ENCODE results near the gene AGPS.

AGPS gene

GRCh38 chr2:177577075-177577474 is 184.5 kb downstream of the AGPS start:
- Mint-ChIP-seq H3K27me3 (peaks cover 5 to 11% of the 10 kb centered on the region in 2 donors), H3K4me3 (no peak overlapping the region), H3K27ac (no peak overlapping the region), H3K36me3 (ENCODE audit: insufficient read depth) (no peaks in the 10 kb centered on the region), H3K9me3 (no peaks in the 10 kb centered on the region), H3K4me1 (ENCODE audit: low read depth in 2 of 2) (no peaks in the 10 kb centered on the region)
- ATAC-seq (replicated peaks) (no peak), DNase-seq (no peak)

GRCh38 chr2:177578454-177578853 is 185.9 kb downstream of the AGPS start:
- ATAC-seq (replicated peaks): no peak
- H3K36me3 Mint-ChIP-seq (ENCODE audit: insufficient read depth): no peaks in the 10 kb centered on the region
- H3K9me3 Mint-ChIP-seq: no peaks in the 10 kb centered on the region
- H3K27ac Mint-ChIP-seq: no peak overlapping the region
- peaks cover 8 to 15% of the 10 kb centered on the region in 2 donors for H3K27me3 Mint-ChIP-seq
- no peaks in the 10 kb centered on the region for H3K4me1 Mint-ChIP-seq (ENCODE audit: low read depth in 2 of 2)
- no peak for DNase-seq
- H3K4me3 Mint-ChIP-seq: no peak overlapping the region

- Mint-ChIP-seq H3K27me3 (peaks cover 7 to 20% of the 10 kb centered on the region in 2 donors), H3K36me3 (ENCODE audit: insufficient read depth) (no peaks in the 10 kb centered on the region), H3K4me3 (no peak overlapping the region), H3K9me3 (no peaks in the 10 kb centered on the region), H3K4me1 (ENCODE audit: low read depth in 2 of 2) (no peaks in the 10 kb centered on the region), H3K27ac (no peak overlapping the region)
- no peak for DNase-seq
- ATAC-seq (replicated peaks): no peak
Measured at GRCh38 chr2:177579486-177580036, 187.0 kb downstream of the AGPS start.

- DNase-seq (no peak), ATAC-seq (replicated peaks) (no peak)
- Mint-ChIP-seq H3K36me3 (ENCODE audit: insufficient read depth) (no peaks in the 10 kb centered on the region), H3K4me1 (ENCODE audit: low read depth in 2 of 2) (peaks cover 0 to 1% of the 10 kb centered on the region in 2 donors), H3K9me3 (no peaks in the 10 kb centered on the region), H3K4me3 (no peak overlapping the region), H3K27me3 (peaks cover 13 to 20% of the 10 kb centered on the region in 2 donors), H3K27ac (no peak overlapping the region)
Measured at GRCh38 chr2:177582000-177582399, 189.4 kb downstream of the AGPS start.

GRCh38 chr2:177584030-177584692 is 191.6 kb downstream of the AGPS start:
- no peak for DNase-seq
- peaks cover 0 to 1% of the 10 kb centered on the region in 2 donors for H3K4me1 Mint-ChIP-seq (ENCODE audit: low read depth in 2 of 2)
- no peak overlapping the region for H3K4me3 Mint-ChIP-seq
- no peaks in the 10 kb centered on the region for H3K36me3 Mint-ChIP-seq (ENCODE audit: insufficient read depth)
- no peak overlapping the region for H3K27ac Mint-ChIP-seq
- H3K27me3 Mint-ChIP-seq: peaks cover 15 to 32% of the 10 kb centered on the region in 2 donors
- no peaks in the 10 kb centered on the region for H3K9me3 Mint-ChIP-seq
- ATAC-seq (replicated peaks): no peak

GRCh38 chr2:177585234-177585863 is 192.8 kb downstream of the AGPS start:
- no peak overlapping the region for H3K27ac Mint-ChIP-seq
- no peaks in the 10 kb centered on the region for H3K36me3 Mint-ChIP-seq (ENCODE audit: insufficient read depth)
- H3K4me3 Mint-ChIP-seq: no peak overlapping the region

GRCh38 chr2:177586154-177586553 is 193.6 kb downstream of the AGPS start:
- no peaks in the 10 kb centered on the region for H3K36me3 Mint-ChIP-seq (ENCODE audit: insufficient read depth)
- no peaks in the 10 kb centered on the region for H3K9me3 Mint-ChIP-seq
- DNase-seq (no peak), ATAC-seq (replicated peaks) (no peak)
- peaks cover 0 to 1% of the 10 kb centered on the region in 2 donors for H3K4me1 Mint-ChIP-seq (ENCODE audit: low read depth in 2 of 2)
- H3K27me3 Mint-ChIP-seq: peaks cover 22 to 41% of the 10 kb centered on the region in 2 donors
- no peak overlapping the region for H3K4me3 Mint-ChIP-seq
- no peak overlapping the region for H3K27ac Mint-ChIP-seq

More at GRCh38 chr2:177585234-177585863, 192.8 kb downstream of the AGPS start:
- no peaks in the 10 kb centered on the region for H3K9me3 Mint-ChIP-seq
- peaks cover 0 to 1% of the 10 kb centered on the region in 2 donors for H3K4me1 Mint-ChIP-seq (ENCODE audit: low read depth in 2 of 2)
- peaks cover 19 to 39% of the 10 kb centered on the region in 2 donors for H3K27me3 Mint-ChIP-seq
- ATAC-seq (replicated peaks) (no peak), DNase-seq (no peak)

- DNase-seq (no peak), ATAC-seq (replicated peaks) (no peak)
- Mint-ChIP-seq H3K4me1 (ENCODE audit: low read depth in 2 of 2) (peaks cover 0 to 1% of the 10 kb centered on the region in 2 donors), H3K27ac (no peak overlapping the region), H3K27me3 (peaks cover 27 to 50% of the 10 kb centered on the region in 2 donors), H3K9me3 (no peaks in the 10 kb centered on the region), H3K4me3 (no peak overlapping the region), H3K36me3 (ENCODE audit: insufficient read depth) (no peaks in the 10 kb centered on the region)
Measured at GRCh38 chr2:177587371-177587770, 194.8 kb downstream of the AGPS start.

- no peak for ATAC-seq (replicated peaks)
- H3K36me3 Mint-ChIP-seq (ENCODE audit: insufficient read depth): no peaks in the 10 kb centered on the region
- peaks cover 0 to 1% of the 10 kb centered on the region in 2 donors for H3K4me1 Mint-ChIP-seq (ENCODE audit: low read depth in 2 of 2)
- H3K27ac Mint-ChIP-seq: no peak overlapping the region
- DNase-seq: no peak
- H3K9me3 Mint-ChIP-seq: no peaks in the 10 kb centered on the region
- peaks cover 32 to 56% of the 10 kb centered on the region in 2 donors for H3K27me3 Mint-ChIP-seq
- no peak overlapping the region for H3K4me3 Mint-ChIP-seq
Measured at GRCh38 chr2:177588671-177589070, 196.1 kb downstream of the AGPS start.

GRCh38 chr2:177589186-177589585 is 196.6 kb downstream of the AGPS start:
- Mint-ChIP-seq H3K9me3 (no peaks in the 10 kb centered on the region), H3K27me3 (peaks cover 35 to 59% of the 10 kb centered on the region in 2 donors), H3K36me3 (ENCODE audit: insufficient read depth) (no peaks in the 10 kb centered on the region), H3K4me1 (ENCODE audit: low read depth in 2 of 2) (peaks cover 0 to 1% of the 10 kb centered on the region in 2 donors), H3K27ac (no peak overlapping the region), H3K4me3 (no peak overlapping the region)
- ATAC-seq (replicated peaks) (no peak), DNase-seq (no peak)

GRCh38 chr2:177592397-177592796 is 199.8 kb downstream of the AGPS start:
- H3K4me1 Mint-ChIP-seq (ENCODE audit: low read depth in 2 of 2): no peaks in the 10 kb centered on the region
- H3K9me3 Mint-ChIP-seq: no peaks in the 10 kb centered on the region
- no peak overlapping the region for H3K27ac Mint-ChIP-seq
- peaks cover 29 to 60% of the 10 kb centered on the region in 2 donors for H3K27me3 Mint-ChIP-seq
- H3K4me3 Mint-ChIP-seq: no peak overlapping the region
- DNase-seq: no peak
- ATAC-seq (replicated peaks): no peak
- H3K36me3 Mint-ChIP-seq (ENCODE audit: insufficient read depth): no peaks in the 10 kb centered on the region

- Mint-ChIP-seq H3K27ac (no peak overlapping the region), H3K36me3 (ENCODE audit: insufficient read depth) (no peaks in the 10 kb centered on the region), H3K4me3 (no peak overlapping the region), H3K27me3 (peaks cover 35 to 65% of the 10 kb centered on the region in 2 donors), H3K9me3 (no peaks in the 10 kb centered on the region), H3K4me1 (ENCODE audit: low read depth in 2 of 2) (no peaks in the 10 kb centered on the region)
- no peak for ATAC-seq (replicated peaks)
- no peak for DNase-seq
Measured at GRCh38 chr2:177592945-177593344, 200.4 kb downstream of the AGPS start.

- H3K27me3 Mint-ChIP-seq: peaks cover 39 to 65% of the 10 kb centered on the region in 2 donors
- H3K36me3 Mint-ChIP-seq (ENCODE audit: insufficient read depth): no peaks in the 10 kb centered on the region
- no peaks in the 10 kb centered on the region for H3K9me3 Mint-ChIP-seq
- H3K27ac Mint-ChIP-seq: no peak overlapping the region
- H3K4me1 Mint-ChIP-seq (ENCODE audit: low read depth in 2 of 2): no peaks in the 10 kb centered on the region
- no peak for ATAC-seq (replicated peaks)
- no peak for DNase-seq
- H3K4me3 Mint-ChIP-seq: no peak overlapping the region
Measured at GRCh38 chr2:177593402-177593801, 200.8 kb downstream of the AGPS start.
